GM21367 (cell line): ENCODE results near the gene CPA3.

Source experiments
- ATAC-seq: cut with Tn5 transposase; IDR thresholded peaks from one replicate; pipeline ENCODE4 v1.9.1; 2021; ENCODE audit not compliant: unreplicated experiment

CPA3 gene

GRCh38 chr3:148865049-148865448 is at the start of gene CPA3:
TSS of gene CPA3 (plus strand) at chr3:148865296. CDS start at chr3:148865308, 12 bp downstream.
- ATAC-seq: no peak

GRCh38 chr3:148815316-148816110 is 49.6 kb upstream of the CPA3 start:
- ATAC-seq: no peak

- ATAC-seq: no peak
These were observed 48.7 kb upstream of the CPA3 start for GRCh38 chr3:148816427-148816826.

GRCh38 chr3:148816981-148817525 is 48.0 kb upstream of the CPA3 start:
- ATAC-seq: no peak

GRCh38 chr3:148820361-148821245 is 44.5 kb upstream of the CPA3 start:
- ATAC-seq: no peak

- no peak for ATAC-seq
These were observed 42.1 kb upstream of the CPA3 start for GRCh38 chr3:148823026-148823425.

- no peak for ATAC-seq
These were observed 39.6 kb upstream of the CPA3 start for GRCh38 chr3:148825476-148825875.

- ATAC-seq: no peak
These were observed 37.5 kb upstream of the CPA3 start, which contains the start of gene CPB1 for GRCh38 chr3:148827585-148827984. TSS of gene CPB1 (plus strand) at chr3:148827811. CDS start at chr3:148827824, 13 bp downstream.

- ATAC-seq: no peak
These were observed 36.9 kb upstream of the CPA3 start for GRCh38 chr3:148828136-148828690.

GRCh38 chr3:148829926-148830325 is 35.2 kb upstream of the CPA3 start:
- ATAC-seq: no peak

- ATAC-seq: no peak
These were observed 31.9 kb upstream of the CPA3 start for GRCh38 chr3:148833223-148833622.

GRCh38 chr3:148839805-148840204 is 25.3 kb upstream of the CPA3 start:
- ATAC-seq: peak; percentile 62

- no peak for ATAC-seq
These were observed 24.6 kb upstream of the CPA3 start for GRCh38 chr3:148840451-148840850.

- ATAC-seq: no peak
These were observed 19.2 kb upstream of the CPA3 start for GRCh38 chr3:148845756-148846395.

GRCh38 chr3:148847351-148847750 is 17.7 kb upstream of the CPA3 start:
- no peak for ATAC-seq

GRCh38 chr3:148848410-148848809 is 16.7 kb upstream of the CPA3 start:
- no peak for ATAC-seq

- no peak for ATAC-seq
These were observed 12.7 kb upstream of the CPA3 start for GRCh38 chr3:148852271-148852992.

- ATAC-seq: no peak
These were observed 12.0 kb upstream of the CPA3 start for GRCh38 chr3:148853076-148853475.

- ATAC-seq: no peak
These were observed 11.0 kb upstream of the CPA3 start for GRCh38 chr3:148854061-148854460.

- ATAC-seq: no peak
These were observed 8.7 kb upstream of the CPA3 start for GRCh38 chr3:148856384-148856783.
